ENCODE results near the gene TTLL3. TPM values are rescaled to one million over a fixed set of nuclear protein-coding genes. Genes with fewer than 3 reads are reported as not detected.

TTLL3 gene
- total and polyA plus RNA-seq, 2 of the 8 experiments (the other 6 are each of a cell fraction or from before 2014, with no cell fraction given), result 5.9 to 8.9 TPM

GRCh38 chr3:9861201-9861600, 51.1 kb downstream of the TTLL3 start:
- Histone ChIP-seq H4K5ac (ENCODE audit: insufficient read length, low read depth, low read length) (no peak overlapping the region), H3K4me1 (replicated peaks in 1 of 4; ENCODE audit: control insufficient read depth in 3 of 4, insufficient read depth in 4 of 4, low read length in 3 of 4) (peaks cover 0 to 5% (median 3%) of the 10 kb centered on the region in 4 experiments; a peak in 6 of 7 replicates), H3K79me1 (ENCODE audit: low read depth, low read length) (no peaks in the 10 kb centered on the region), H2BK120ac (replicated peaks; ENCODE audit: low read depth, low read length) (no peak overlapping the region), H3K9ac (replicated peaks in 1 of 4; ENCODE audit: extremely low read depth in 1 of 4, low read depth in 3 of 4, low read length in 3 of 4) (no peak overlapping the region), H2BK12ac (ENCODE audit: low read depth, low read length) (no peak overlapping the region), H3K27ac (ENCODE audit: low read depth, low read length) (no peak overlapping the region), H3K23ac (ENCODE audit: insufficient read length) (no peak overlapping the region), H2AK5ac (ENCODE audit: low read depth, low read length) (no peak overlapping the region), H3K23me2 (ENCODE audit: low read depth, low read length) (peaks cover 4% of the 10 kb centered on the region; the same call in 1 of the 2 replicates), H2BK5ac (ENCODE audit: low read depth, low read length) (no peak overlapping the region), H3K4ac (replicated peaks; ENCODE audit: insufficient read length, low read depth, low read length) (no peak overlapping the region), H3K18ac (ENCODE audit: extremely low read depth, low read length) (no peak overlapping the region), H3K36me3 (ENCODE audit: control insufficient read depth in 2 of 4, insufficient read depth in 4 of 4, low read length in 3 of 4) (no peaks in the 10 kb centered on the region), H4K20me1 (replicated peaks in 1 of 2; ENCODE audit: control insufficient read depth in 1 of 2, insufficient read depth in 2 of 2, low read length in 2 of 2) (no peaks in the 10 kb centered on the region), H2AFZ (ENCODE audit: low read length) (no peak overlapping the region), H2BK15ac (ENCODE audit: low read length) (no peak overlapping the region), H3K79me2 (ENCODE audit: control insufficient read depth in 1 of 2, insufficient read depth in 2 of 2, low read length in 2 of 2) (no peaks in the 10 kb centered on the region), H3K4me3 (ENCODE audit: extremely low read depth in 1 of 4, insufficient read depth in 2 of 4, low read depth in 3 of 4, low read length in 4 of 4) (no peak overlapping the region), H3K9me3 (ENCODE audit: insufficient read depth in 2 of 2, low read depth in 1 of 2, low read length in 1 of 2) (no peaks in the 10 kb centered on the region), H3K14ac (ENCODE audit: insufficient read length) (no peak overlapping the region), H3K27me3 (replicated peaks in 1 of 4; ENCODE audit: control insufficient read depth in 3 of 4, extremely low read depth in 1 of 4, insufficient read depth in 3 of 4, low read length in 3 of 4) (peaks cover 0 to 12% (median 4%) of the 10 kb centered on the region in 4 experiments; a peak in 3 of 7 replicates), H2BK20ac (ENCODE audit: low read length) (no peak overlapping the region), H3K4me2 (ENCODE audit: insufficient read depth in 1 of 2, low read depth in 2 of 2, low read length in 2 of 2) (peak overlapping the region in 1 of 2 experiments; percentile 76; a peak in 2 of 4 replicates), H4K8ac (ENCODE audit: extremely low read depth, insufficient read depth, low read length) (no peak overlapping the region), H4K91ac (replicated peaks; ENCODE audit: insufficient read length, low read length) (no peak overlapping the region), H3K56ac (replicated peaks; ENCODE audit: insufficient read length, low read depth, low read length) (no peak overlapping the region)
- no peak for FAIRE-seq
- 70% methylated on average over 4 of the region's 4 CpGs; no CpG with 5 or more reads in 1 of the 2 experiments for WGBS, 2 experiments (ENCODE audit: extremely low coverage in 1 of 2, insufficient coverage in 1 of 2, insufficient read length in 1 of 2, insufficient replicate concordance in 2 of 2, low coverage in 1 of 2, low lambda C conversion rate in 2 of 2, missing lambda C conversion rate in 1 of 2)
- ChIA-PET POLR2A (ENCODE audit: partially characterized antibody) (interaction anchor here (0.6 to 1.4 kb wide), 5 partner anchors 9 to 86 kb away, joined by 3 to 7 read pairs (median 3); no protein-coding TSS in a partner anchor), CTCF (ENCODE audit: partially characterized antibody) (interaction anchor here (0.9 to 1.9 kb wide), 5 partner anchors 21 to 85 kb away, joined by 3 to 5 read pairs (median 4); no protein-coding TSS in a partner anchor)
- DNase-seq (ENCODE audit: low read depth in 1 of 2, low spot score in 2 of 2), result no peak
- TF ChIP-seq SIX5 (IDR thresholded peaks at IDR 0.05; ENCODE audit: low read depth, low read length) (no peak), CBX5 (IDR thresholded peaks at IDR 0.05; ENCODE audit: low read depth, low read length) (no peak), TAF7 (optimal IDR thresholded peaks at IDR 0.05; ENCODE audit: borderline replicate concordance, low read depth, low read length) (no peak), E2F6 (IDR thresholded peaks at IDR 0.05) (no peak), CHD1 (IDR thresholded peaks at IDR 0.05; ENCODE audit: low read depth, low read length) (no peak), TBP (IDR thresholded peaks at IDR 0.05; ENCODE audit: low read depth, low read length) (no peak), KDM1A (IDR thresholded peaks at IDR 0.05; ENCODE audit: borderline replicate concordance, low read length) (no peak), FOSL1 (IDR thresholded peaks at IDR 0.05; ENCODE audit: insufficient read depth, low read depth, low read length) (no peak), CHD2 (IDR thresholded peaks at IDR 0.05; ENCODE audit: low read length) (no peak), TEAD4 (IDR thresholded peaks at IDR 0.05; ENCODE audit: low read depth, low read length) (no peak), ATF3 (IDR thresholded peaks at IDR 0.05; ENCODE audit: insufficient read depth, low read depth, low read length) (no peak), USF2 (IDR thresholded peaks at IDR 0.05; ENCODE audit: low read length) (no peak)

Measured in H1 (cell line).